ENCODE data around the gene ANKRD37.
"Not testable (repeated sequence)": the region's sequence is repeated elsewhere in the genome, so short reads cannot be mapped to it uniquely, and the experiment has no call there.

ANKRD37 gene, protein sequence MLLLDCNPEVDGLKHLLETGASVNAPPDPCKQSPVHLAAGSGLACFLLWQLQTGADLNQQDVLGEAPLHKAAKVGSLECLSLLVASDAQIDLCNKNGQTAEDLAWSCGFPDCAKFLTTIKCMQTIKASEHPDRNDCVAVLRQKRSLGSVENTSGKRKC

DNA sequence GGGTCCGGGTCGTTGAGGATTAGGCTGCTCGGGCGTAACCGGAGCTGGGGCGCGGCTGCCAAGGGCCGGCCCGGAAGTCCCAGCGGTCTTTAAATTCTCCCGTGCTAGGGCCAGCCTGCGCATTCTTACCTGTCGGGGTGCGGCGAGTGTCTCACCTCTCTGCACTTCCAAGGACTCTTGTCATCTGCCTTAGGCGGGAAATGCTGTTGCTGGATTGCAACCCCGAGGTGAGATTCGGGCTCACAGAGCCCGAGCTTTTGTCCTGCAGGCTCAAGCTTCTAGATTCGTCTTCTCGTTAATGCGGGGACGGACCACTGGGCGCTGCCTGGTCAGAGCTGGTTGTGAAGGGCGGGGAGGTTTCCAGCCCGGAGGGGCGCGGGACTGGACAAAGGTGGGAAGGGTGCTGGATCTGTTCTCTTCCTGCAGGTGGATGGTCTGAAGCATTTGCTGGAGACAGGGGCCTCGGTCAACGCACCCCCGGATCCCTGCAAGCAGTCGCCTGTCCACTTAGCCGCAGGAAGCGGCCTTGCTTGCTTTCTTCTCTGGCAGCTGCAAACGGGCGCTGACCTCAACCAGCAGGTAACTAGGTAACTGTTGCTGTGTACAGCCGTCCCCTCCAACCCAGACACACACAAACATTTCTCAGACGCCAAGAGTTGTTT, at the start of gene ANKRD37:
TSS of gene ANKRD37 (plus strand) at position 118 of the 662 bp plus-strand sequence. CDS start at position 201, 83 bp downstream.
- DNase-seq (ENCODE audit: low read depth in 2 of 2): no peak

DNA sequence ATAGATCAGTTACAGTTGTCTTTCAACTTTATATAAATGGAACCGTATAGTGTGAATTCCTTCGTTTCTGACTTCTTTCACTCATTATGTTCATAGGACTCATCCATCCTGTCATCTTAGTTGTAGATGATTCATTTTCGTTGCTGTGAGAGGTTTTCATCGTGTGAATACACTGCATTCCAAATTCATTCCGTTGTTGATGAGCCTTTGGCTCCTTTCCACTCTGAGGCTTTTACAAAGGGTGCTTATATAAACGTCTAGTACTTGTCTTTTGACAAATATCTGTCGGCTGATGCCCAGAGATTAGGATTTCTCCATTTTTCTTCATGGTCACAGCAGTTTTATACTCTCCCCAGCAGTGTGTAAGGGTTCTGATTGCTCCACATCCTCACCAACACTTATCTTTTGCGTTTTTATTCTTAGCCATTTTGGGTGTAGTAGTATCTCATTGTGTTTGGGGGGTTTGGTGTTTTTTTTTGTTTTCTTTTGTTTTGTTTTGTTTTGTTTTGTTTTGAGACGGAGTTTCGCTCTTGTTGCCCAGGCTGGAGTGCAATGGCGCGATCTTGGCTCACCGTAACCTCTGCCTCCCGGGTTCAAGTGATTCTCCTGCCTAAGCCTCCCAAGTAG, 49.6 kb upstream of the ANKRD37 start:
- DNase-seq (ENCODE audit: low read depth in 2 of 2): no peak

DNA sequence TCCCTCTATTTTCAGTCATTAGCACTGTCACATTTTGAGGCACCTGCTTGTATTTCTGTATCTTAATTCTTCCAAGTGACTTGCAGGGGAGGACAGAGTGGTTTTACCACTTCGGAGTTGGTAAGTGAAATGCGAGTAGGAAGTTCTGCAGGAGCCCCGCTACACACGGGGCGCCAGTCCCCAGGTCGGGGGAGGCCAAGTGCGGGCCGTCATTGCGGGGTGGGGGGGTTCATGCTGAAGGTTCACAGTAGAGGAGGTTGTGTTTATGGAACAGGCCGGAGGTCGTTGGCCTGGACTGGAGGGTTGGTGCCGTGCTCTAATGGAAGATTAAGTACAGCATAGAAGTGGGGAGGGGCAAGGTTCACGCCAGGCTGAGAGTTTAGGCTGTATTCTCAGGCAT, 45.0 kb upstream of the ANKRD37 start:
- no peak for DNase-seq (ENCODE audit: low read depth in 2 of 2)

DNA sequence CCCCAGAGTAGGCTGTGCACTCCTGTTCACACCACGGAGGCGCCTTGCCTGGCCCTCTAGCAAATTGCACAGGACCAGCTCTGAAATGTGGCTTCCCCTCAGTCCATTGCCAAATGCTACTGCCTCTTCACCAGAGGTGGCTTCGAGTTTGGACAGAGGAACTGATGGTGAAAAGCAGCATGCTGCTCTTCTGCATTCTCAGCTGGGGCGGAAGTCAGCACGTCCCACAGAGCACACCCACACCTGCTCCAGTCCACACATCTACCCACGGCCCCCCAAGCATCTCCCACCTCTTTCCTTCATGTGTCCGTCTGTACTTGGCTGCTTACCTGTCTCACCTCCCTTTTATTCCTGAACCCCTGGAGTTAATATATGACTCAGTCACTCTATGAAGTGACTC, 44.4 kb upstream of the ANKRD37 start:
- no peak for DNase-seq (ENCODE audit: low read depth in 2 of 2)

DNA sequence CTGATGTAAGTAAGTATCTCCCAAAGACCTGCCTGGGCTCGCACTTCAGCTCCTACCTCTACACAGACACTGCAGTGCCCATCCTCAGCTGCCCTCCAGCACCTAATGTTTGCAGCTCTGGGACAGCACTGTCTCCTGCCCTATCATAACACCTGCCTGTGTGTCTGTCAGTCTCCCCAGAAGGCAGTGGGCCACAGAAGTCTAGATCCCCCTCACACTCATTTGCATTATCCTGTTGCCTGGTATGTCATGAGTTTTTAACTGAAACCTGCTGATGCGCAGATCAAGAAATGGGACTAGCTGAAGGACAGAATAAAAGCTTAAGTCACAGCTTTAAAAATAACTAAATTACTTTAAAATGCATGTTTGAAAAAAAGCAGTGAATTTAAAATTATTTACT, 43.9 kb upstream of the ANKRD37 start:
- DNase-seq (ENCODE audit: low read depth in 2 of 2): no peak

DNA sequence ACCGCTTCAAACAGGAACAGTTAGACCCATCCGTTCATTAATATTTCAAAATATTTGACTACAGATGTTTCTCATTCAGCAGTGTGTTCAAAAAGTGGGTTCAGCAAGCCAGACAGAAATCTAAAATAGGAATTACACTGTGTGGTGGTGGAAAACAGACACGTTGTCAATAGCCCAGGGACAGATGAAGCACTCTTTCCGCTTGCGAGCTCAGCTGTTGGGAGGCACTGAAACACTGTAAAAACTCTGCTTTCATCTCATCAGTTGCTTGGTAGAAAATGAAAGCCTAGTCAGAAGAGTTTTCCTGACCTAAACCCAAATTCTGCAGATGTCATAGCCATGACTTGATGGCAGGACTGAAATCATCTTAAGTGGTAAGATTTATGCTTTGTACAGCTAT, 39.4 kb upstream of the ANKRD37 start:
- no peak for DNase-seq (ENCODE audit: low read depth in 2 of 2)

DNA sequence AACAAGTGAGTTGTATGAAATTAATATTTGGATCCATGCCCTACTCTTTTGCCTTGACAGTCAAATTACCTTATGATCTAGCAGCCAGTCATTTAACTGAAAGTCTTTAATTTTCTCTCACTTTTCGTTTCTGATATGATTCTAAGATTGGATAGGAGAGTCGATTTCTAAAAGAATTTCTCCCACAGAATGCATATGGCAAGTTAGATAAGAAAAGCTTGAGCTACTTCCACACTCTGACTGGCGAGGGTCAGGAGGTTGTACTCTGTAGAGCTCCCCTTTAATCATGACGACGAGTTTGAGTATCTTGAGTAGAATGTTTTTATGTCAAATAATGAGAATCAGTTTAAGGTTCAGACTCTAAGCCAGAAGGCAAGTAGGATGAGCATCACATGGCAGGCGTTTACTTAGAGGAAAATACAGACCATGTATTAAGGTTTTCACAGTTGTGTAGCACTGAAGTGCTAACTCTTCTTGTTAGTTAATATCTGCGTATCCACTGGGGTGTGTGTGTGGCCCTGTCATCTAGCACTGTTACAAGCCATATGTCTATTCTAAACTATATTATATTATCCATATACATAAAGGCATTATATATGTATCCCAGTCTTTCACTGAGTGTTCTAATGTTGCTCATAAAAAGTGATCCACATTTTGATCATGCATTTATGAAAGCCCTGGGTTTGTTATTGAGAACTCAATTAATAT, 38.8 kb upstream of the ANKRD37 start:
- no peak for DNase-seq (ENCODE audit: low read depth in 2 of 2)

DNA sequence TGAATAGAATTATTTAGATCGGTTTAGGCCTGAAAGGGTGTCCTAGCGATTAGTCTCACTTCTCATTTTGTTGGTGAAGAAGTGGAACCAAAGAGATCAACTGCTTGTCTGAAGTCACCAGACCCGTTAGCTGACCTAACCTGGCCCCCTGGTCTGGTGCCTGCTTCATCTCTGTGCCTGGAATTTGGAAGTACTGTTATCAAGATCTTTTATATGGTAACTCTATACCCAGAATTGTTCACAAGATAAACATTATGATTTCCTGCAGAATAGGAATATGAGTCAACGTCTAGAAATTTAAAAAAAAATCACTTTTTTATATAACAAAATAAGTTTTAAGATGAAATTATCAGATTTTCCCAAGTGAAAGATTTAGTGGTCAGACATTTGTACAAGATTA, 38.1 kb upstream of the ANKRD37 start:
- DNase-seq (ENCODE audit: low read depth in 2 of 2): no peak

DNA sequence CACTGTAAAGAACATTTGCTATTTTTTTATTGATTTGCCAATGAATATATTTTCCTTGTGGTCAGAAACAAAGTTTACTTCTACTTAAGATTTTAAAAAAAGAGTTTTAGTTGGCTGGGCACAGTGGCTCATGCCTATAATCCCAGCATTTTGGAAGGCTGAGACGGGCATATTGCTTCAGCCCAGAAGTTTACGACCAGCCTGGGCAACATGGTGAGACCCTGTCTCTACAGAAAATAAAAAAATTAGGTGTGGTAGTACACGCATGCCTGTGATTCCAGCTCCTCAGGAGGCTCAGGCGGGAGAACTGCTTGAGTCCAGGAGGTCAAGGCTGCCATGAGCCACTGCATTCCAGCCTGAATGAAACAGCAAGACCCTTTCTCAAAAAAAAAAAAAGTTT, 37.7 kb upstream of the ANKRD37 start:
- DNase-seq (ENCODE audit: low read depth in 2 of 2): no peak

DNA sequence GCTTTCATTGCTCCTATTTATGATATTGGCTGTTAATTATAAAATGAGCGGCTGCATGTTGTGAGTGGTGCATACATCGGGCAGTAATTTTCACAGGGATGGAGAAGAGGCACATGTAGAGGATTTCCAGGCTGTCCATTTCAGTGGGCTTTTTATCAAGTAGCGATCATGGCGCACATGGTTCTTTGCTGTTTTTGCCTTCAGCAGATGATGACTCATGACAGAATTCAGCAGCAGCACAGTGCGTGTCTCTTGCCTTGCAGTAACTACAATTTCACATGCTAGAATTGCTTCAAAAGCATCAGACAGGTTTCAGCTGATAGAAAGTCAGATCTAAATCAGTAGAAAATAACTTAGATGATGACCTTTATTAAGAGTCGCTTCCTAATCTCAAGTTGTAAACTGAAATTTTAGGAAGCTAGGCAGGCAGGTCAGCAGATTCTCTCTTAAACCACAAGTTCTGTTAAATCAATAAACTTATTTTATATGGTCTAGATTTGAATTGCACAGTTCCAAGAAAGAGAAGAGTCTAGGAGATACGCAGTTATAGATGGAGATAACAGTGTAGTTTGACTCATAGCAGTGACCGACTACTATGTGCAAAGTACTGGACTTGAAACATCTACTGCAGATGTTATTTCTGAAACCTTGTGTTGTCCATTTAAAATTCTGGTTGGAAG, 36.7 kb upstream of the ANKRD37 start:
- no peak for DNase-seq (ENCODE audit: low read depth in 2 of 2)

DNA sequence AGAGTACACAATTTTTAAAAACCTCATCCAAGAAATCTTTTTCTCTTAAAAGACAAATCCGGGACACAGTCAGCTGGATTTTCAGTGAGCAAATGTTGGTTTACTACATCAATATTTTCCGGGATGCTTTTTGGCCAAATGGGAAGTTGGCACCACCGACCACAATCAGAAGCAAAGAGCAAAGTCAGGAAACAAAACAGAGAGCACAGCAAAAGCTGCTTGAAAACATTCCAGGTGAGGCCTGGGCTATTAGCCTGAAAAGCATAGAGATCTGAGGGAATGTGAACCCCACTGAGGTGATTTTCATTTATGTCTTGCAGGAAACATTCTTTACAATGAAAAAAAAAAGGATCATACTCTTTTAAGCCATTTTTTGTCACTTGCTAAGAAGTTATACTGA, 34.8 kb upstream of the ANKRD37 start:
- no peak for DNase-seq (ENCODE audit: low read depth in 2 of 2)

DNA sequence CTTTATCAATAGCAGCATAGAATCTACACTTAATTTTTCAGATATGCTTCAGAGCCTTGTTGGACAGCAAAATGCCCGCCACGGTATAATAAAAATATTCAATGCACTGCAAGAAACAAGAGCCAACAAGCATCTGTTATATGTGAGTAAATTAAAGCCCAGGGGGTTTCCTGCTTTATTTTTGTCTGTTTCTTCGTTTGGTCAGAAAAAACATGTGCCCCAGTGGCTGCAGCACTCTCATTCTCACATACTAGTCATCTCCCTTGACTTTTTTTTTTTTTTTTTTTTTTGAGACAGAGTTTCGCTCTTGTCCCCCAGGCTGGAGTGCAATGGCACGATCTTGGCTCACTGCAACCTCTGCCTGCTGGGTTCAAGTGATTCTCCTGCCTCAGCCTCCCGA, 34.1 kb upstream of the ANKRD37 start:
- DNase-seq (ENCODE audit: low read depth in 2 of 2): not testable (repeated sequence)

DNA sequence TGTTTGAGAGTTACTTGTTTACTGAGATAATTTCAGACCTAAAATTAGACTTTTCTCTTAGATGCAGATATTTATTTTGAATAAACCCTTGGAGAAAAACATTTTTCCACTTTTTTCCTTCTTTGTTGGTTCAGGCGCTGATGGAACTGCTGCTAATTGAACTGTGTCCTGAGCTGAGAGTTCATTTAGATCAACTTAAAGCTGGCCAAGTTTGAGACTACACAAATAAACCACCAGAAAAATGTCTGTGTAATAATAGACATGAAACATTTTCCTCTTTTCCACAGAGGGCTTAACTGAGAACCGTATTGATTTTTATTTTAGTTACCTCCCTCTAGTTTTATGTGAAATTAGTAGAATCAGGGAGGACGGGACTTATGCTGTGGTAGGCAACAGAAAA, 33.4 kb upstream of the ANKRD37 start:
- no peak for DNase-seq (ENCODE audit: low read depth in 2 of 2)

DNA sequence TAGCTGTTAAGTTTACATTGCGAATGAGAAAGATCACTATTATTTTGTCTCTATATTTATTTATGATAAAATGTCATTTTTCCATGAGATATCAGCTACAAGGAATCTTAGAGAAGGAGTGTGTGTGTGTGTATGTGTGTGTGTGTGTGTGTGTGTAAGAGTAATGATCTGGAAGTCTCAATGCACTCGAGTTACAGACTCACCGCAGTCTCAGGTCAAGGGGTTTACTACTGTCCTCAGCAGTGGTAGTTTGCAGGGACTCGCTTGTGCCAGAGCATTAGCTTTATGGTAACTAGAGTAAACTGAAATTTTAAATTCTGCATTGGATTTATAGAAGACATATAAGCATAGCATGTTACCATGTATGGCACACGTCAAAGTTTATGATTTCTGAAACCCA, 31.8 kb upstream of the ANKRD37 start:
- DNase-seq (ENCODE audit: low read depth in 2 of 2): no peak

DNA sequence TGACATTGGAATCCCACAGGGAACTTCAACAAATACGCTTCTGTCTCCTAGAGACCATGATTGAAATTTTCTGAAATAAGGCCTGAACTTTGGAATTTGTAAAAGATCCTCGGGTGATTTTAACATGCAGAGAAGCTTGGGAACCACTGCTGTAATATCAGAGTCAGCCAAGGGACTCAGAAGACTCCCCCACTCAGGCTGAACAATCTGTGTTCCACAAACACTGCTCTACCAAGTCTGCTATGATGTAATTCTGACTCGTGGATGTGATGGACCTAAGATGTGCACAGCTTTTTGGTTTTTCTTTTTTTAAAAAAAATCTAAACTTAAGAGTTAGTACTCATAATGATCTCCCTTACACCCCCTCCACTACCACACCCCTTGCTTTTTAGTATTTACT, 26.9 kb upstream of the ANKRD37 start:
- no peak for DNase-seq (ENCODE audit: low read depth in 2 of 2)

DNA sequence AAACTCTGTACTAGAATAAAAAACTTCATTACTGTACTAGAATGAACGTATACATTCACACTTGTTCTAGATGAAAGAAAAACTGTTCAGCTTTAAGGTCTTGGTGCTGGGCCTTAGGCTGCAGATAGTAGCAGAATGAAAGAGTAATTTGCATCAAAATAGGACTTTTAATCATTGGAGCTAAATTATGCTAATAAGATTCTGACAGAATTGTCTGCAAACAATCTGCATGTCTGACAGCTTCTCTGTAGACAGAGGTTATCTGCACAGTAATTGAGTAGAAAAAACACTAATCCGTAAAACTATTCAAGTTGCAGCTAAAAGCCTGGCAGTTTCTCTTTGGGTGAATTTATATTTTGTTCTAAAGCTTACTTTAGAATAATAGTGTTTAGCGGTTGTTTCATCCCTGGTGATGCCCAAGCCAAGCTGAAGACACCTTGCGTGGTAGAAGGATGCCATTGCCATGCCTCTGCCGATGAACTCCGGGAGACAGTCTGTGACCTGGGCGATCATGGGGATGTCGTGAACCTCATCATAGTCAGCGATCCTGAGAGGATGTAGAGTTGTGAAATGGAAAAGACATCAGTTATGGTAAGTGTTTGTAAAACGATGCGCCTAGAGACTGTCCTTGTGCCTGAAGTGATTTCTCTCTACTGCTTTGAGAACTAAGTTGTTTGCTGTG, 26.2 kb upstream of the ANKRD37 start:
- no peak for DNase-seq (ENCODE audit: low read depth in 2 of 2)

DNA sequence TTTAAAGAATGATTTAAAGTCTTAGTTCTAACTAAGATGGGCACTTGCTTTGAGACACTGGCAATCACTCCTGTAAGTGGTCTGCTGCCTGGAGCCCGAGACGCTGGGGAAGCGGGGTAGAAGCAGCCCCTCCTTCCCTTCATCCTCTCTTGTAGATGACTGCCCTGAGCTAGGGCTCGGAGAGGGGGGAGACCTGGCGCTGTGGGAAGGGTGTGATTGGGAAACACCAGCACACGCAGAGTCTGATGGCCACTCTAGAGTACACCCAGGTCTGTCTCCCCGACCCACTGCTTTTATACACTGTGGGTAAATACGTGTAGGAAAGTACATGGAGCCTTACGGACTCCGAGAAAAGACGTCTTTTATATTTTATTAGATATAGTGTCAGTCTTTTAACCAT, 24.9 kb upstream of the ANKRD37 start:
- no peak for DNase-seq (ENCODE audit: low read depth in 2 of 2)

DNA sequence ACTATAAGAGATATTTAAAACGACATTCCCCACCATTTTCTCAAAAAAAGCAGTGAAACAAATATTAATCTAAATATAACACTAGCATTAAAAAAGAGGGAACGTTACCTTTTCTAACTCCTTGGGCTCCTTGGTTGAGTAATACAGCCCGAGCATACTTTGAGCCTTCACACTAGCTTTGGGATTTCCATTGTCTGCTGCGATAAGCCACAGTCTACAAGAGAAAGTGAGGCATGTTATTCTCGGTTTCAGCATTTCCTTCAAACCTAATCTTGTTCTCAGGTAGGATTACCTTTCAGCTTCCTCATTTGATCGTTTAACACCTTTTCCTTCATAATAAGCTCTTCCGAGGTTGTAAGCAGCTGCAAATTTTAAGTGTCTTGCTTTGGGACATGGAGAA, 22.6 kb upstream of the ANKRD37 start:
- no peak for DNase-seq (ENCODE audit: low read depth in 2 of 2)

DNA sequence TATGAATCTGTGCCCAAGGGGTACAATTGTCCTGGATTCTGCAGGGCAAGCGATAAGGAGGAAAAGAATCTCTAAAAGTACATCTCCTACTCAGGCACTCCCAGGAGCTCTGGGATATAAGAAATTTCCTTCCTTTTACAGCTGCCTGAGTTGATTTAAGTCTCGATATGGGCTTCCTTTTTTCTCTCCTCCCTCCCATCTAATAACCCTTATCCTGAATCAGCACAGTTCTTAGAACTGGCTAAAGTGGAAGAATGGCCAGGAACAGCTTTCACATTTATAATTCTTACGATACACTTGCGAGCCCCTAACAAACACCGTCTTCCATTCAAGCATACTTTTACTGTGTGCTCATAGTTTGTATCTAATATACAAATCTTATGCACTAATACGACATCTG, 22.1 kb upstream of the ANKRD37 start:
- DNase-seq (ENCODE audit: low read depth in 2 of 2): no peak

DNA sequence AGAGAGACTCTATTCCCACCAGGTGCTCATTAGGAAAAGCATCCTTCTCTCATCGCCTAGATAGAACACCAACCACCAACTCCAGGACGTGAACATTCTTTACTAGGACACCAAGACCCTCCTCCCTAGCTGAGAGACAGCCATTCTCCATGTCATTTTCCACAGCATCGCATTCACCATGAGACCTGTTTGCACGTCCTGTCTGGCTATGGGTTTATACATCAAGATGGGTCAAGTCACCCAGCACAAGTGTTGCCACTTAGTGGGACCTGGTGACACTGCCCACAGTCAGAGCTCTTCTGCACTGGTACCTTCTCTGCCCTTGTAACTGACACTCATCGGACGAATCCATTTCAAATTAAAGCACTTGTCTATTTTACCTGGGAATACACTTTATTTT, 18.4 kb upstream of the ANKRD37 start:
- DNase-seq (ENCODE audit: low read depth in 2 of 2): no peak
